PFSK-1 (cell line): ENCODE data around the gene GIPC1.

Experiments used
- FOXP2 ChIP-seq: optimal IDR thresholded peaks from 2 replicates; pipeline ENCODE3; 2011; ENCODE audit warnings: borderline replicate concordance, control low read depth, inconsistent platforms; ENCODE audit not compliant: insufficient read depth; ENCODE audit errors: extremely low read length, extremely low read depth
- POLR2AphosphoS5 ChIP-seq: IDR thresholded peaks from 2 replicates; pipeline ENCODE4 v1.6.1; 2012; ENCODE audit warnings: low read depth, mild to moderate bottlenecking, control low read depth, low read length, moderate library complexity
- SIN3A ChIP-seq: IDR thresholded peaks from 2 replicates; pipeline ENCODE4 v1.6.1; 2012; ENCODE audit warnings: mild to moderate bottlenecking, low read length, moderate library complexity, borderline replicate concordance; ENCODE audit not compliant: insufficient read depth
- TAF1 ChIP-seq: IDR thresholded peaks from 2 replicates; pipeline ENCODE4 v1.6.1; 2012; ENCODE audit warnings: low read length, control low read depth, borderline replicate concordance; ENCODE audit not compliant: insufficient read depth
- TF ChIP-seq, protein P1 (sequence below), 2 experiments: IDR thresholded peaks; 2 replicates each; pipeline versions ENCODE4 v1.6.1 to v1.8.0; 2011 to 2012; ENCODE audit warnings: low read depth in 2 of 2, low read length in 2 of 2, control low read depth in 1 of 2, inconsistent platforms in 1 of 2, mild to moderate bottlenecking in 1 of 2, moderate library complexity in 1 of 2; ENCODE audit not compliant: insufficient read depth in 1 of 2

Gene GIPC1

DNA sequence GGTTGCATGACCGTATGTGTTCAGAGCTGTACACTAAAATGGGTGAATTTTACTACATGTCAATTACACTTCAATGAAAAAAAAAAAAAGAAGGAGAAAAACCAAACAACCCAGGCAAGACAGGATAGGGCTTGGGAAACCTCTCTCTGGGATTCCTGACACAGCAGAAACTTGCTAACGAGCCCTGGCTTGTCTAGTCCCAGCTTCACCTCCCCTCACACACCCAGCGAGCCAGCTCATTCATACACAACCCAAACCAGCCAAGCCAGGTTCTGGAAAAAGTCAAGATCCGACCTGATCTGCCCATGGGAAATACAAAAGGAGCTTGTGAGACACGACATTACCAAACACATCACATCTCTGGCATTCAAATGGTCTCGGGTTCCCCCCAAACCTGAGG is 29.8 kb upstream of the GIPC1 start:
- TF ChIP-seq POLR2AphosphoS5 (no peak), FOXP2 (no peak), SIN3A (no peak), TAF1 (no peak)
- TF ChIP-seq, protein P1, sequence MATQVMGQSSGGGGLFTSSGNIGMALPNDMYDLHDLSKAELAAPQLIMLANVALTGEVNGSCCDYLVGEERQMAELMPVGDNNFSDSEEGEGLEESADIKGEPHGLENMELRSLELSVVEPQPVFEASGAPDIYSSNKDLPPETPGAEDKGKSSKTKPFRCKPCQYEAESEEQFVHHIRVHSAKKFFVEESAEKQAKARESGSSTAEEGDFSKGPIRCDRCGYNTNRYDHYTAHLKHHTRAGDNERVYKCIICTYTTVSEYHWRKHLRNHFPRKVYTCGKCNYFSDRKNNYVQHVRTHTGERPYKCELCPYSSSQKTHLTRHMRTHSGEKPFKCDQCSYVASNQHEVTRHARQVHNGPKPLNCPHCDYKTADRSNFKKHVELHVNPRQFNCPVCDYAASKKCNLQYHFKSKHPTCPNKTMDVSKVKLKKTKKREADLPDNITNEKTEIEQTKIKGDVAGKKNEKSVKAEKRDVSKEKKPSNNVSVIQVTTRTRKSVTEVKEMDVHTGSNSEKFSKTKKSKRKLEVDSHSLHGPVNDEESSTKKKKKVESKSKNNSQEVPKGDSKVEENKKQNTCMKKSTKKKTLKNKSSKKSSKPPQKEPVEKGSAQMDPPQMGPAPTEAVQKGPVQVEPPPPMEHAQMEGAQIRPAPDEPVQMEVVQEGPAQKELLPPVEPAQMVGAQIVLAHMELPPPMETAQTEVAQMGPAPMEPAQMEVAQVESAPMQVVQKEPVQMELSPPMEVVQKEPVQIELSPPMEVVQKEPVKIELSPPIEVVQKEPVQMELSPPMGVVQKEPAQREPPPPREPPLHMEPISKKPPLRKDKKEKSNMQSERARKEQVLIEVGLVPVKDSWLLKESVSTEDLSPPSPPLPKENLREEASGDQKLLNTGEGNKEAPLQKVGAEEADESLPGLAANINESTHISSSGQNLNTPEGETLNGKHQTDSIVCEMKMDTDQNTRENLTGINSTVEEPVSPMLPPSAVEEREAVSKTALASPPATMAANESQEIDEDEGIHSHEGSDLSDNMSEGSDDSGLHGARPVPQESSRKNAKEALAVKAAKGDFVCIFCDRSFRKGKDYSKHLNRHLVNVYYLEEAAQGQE (IDR thresholded peaks at IDR 0.05; ENCODE audit: insufficient read depth in 1 of 2, low read depth in 2 of 2, low read length in 2 of 2) = no peak

DNA sequence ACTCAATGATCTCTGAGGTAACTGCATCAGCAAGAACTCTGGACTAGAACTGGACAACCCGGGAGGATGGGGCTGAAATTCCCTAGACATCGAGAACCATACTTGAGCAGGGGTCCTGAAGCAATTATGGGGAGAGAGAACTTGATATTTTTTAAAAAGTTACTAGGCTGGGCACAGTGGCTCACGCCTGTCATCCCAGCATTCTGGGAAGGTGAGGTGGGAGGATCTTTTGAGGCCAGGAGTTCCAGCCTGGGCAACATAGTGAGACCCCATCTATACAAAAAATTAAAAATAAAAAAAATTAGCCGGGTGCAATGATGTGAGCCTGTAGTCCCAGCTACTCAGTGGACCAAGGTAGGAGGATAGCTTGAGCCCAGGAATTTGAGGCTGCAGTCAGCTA is 24.6 kb upstream of the GIPC1 start:
- TF ChIP-seq SIN3A (no peak), TAF1 (no peak), FOXP2 (no peak), POLR2AphosphoS5 (no peak)
- TF ChIP-seq, protein P1 (IDR thresholded peaks at IDR 0.05; ENCODE audit: insufficient read depth in 1 of 2, low read depth in 2 of 2, low read length in 2 of 2) = no peak

DNA sequence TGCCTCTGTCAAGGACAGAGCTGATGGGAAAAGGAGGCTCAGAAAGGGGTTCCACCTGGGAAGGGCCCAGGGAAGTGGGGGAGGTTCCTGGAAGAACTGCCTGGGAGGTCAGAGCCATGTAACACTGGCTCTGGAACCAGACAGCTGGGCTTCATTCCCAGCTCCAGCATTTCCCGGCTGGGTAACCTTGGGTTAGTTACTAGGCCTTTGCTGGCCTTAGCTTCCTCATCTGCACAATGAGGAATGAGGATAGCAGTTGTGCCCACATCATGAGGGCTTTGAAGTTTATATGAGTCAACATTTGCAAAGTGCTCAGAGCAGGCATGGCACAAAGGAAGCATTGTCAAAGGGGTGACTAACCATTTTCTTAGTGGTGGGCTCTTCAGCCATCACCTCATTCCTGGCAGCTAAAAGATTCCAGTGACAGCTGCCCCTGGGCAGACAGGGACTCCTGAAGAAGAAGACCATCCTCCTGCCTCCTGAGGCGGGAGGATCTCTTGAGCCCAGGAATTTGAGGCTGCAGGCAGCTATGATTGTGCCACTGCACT is 24.0 kb upstream of the GIPC1 start:
- no peak for TF ChIP-seq FOXP2
- TF ChIP-seq POLR2AphosphoS5 = no peak

DNA sequence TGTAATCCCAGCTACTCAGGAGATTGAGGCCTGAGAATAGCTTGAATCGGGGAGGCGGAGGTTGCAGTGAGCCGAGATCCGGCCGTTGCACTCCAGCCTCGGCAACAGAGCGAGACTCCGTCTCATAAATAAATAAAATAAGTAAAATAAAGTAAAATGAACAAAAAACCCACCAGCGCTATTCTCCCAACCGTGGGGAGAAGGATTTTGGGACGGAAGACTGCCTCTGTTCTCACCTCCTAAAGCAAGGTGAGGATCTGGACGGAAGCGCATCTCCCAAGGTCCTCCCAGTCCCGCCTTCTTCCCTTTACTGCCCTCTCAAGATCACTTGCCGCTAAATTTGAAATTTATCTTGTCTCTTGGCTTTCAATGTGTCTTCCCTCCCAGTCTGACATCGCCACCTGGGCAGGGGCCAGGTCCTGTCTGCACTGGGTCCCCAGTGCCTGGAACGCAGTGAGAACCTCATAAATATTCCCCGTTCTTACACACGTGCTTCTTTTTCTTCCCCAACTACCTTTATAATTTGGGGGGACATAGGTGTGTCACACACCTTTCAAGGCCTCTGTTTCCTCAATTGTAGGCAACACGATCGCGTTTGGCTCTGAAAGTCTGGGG is 23.4 kb upstream of the GIPC1 start:
- no peak for TF ChIP-seq TAF1
- TF ChIP-seq, protein P1 (IDR thresholded peaks at IDR 0.05; ENCODE audit: insufficient read depth in 1 of 2, low read depth in 2 of 2, low read length in 2 of 2) = no peak

DNA sequence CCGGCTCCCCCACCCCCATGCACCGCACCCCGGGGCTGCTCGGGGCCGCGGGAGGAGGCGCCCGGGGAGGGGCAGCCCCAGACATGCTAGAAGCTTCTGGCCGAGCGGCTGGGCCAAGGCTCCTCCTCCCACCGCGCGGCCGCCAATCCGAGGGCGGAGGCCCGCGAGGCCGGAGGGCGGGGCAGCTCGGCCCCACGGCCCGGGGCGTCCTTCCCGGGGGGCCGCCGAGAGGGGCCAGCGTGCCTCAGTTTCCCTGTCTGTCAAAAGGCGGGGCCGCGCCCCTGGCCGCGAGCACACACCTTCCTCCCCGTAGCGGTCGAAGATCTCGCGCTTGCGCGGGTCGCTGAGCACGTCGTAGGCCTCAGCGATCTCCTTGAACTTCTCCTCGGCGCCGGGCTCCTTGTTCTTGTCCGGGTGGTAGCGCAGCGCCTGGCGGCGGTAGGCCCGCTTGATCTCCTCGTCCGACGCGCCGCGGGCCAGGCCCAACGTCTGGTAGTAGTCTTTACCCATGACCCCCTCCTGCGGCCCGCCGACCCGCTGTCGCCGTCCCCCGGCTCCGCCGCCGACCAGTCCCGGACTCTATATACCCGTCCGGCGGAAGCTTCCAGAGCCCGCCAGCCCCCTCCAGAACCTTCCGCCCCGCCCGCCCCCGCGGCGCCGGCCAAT is 22.0 kb upstream of the GIPC1 start, which contains the start of gene DNAJB1:
TSS of gene DNAJB1 (minus strand) at position 558 of the 666 bp plus-strand sequence. CDS start at position 510, 48 bp downstream.
- TF ChIP-seq POLR2AphosphoS5 (peak; percentile 95), SIN3A (peak; percentile 90; the same call in 1 of the 2 replicates), TAF1 (peak; percentile 59; the same call in 1 of the 2 replicates), FOXP2 (no peak)
- TF ChIP-seq, protein P1 (IDR thresholded peaks at IDR 0.05; ENCODE audit: insufficient read depth in 1 of 2, low read depth in 2 of 2, low read length in 2 of 2) = no peak; a peak in 1 of 4 replicates
